Testis (tissue), 3 donors: ENCODE data around the gene KCNH4. TPM values are rescaled to one million over a fixed set of nuclear protein-coding genes. Genes with fewer than 3 reads are reported as not detected.

Experiments used
- DNase-seq: peaks from one replicate; pipeline ENCODE4 v3.0.0-alpha.2; 2019
- H3K27ac ChIP-seq, 2 donors: fragments of 200-600 bp; sonication (generic); one replicate each; pipeline ENCODE4 v1.5.1; 2019
- H3K27me3 ChIP-seq: fragments of 200-600 bp; sonication (generic); one replicate; pipeline ENCODE4 v1.5.1; 2019
- H3K36me3 ChIP-seq: fragments of 200-600 bp; sonication (generic); one replicate; pipeline ENCODE4 v1.5.1; 2017; ENCODE audit warnings: low read depth; ENCODE audit errors: missing control alignments
- H3K4me1 ChIP-seq: fragments of 200-600 bp; sonication (generic); one replicate; pipeline ENCODE4 v1.5.1; 2019
- H3K4me3 ChIP-seq, 2 donors: fragments of 200-600 bp; sonication (generic); one replicate each; pipeline ENCODE4 v1.5.1; 2017 to 2019
- H3K9me3 ChIP-seq: fragments of 200-600 bp; sonication (generic); one replicate; pipeline ENCODE4 v1.5.1; 2017
- POLR2A ChIP-seq: fragments of 450-650 bp; IDR thresholded peaks from one replicate; pipeline ENCODE4 v1.6.1; 2017; ENCODE audit warnings: antibody characterized with exemption, mild to moderate bottlenecking, moderate library complexity
- WGBS, 2 donors: methylation state at CpG; one replicate each; pipeline ENCODE4 v1.1.5; 2018; 5-methylcytosine and 5-hydroxymethylcytosine counted together
- intact Hi-C: fragments of 100-400 bp; cut with DNase I; formaldehyde crosslinking; loops from one replicate; pipeline ENCODE4 v1.15.1; 2023; ENCODE audit warnings: low total_unique reads
- polyA plus RNA-seq: library from polyadenylated mRNA; stranded (reverse); fragments of 350-450 nt; fragmentation: Illumina TruSeq; extraction: RNeasy Lipid Tissue Mini Kit (QIAGEN cat#74804); gene quantifications from one replicate; pipeline ENCODE4 v1.2.3, GENCODE V29; 2014; ENCODE audit warnings: low read depth, low replicate concordance; ENCODE audit not compliant: insufficient read depth
- total RNA-seq, 2 donors: library from RNA; depleted of rRNA; stranded (reverse); fragments of >200 nt; gene quantifications; one replicate each; pipeline ENCODE4 v1.2.3, GENCODE V29; 2016
- TF ChIP-seq, protein P1 (sequence below), 3 experiments: fragments of 450-650 bp in 2 of 3; fragments of 200-600 bp in 1 of 3; sonication (generic) in 1 of 3; IDR thresholded peaks; one replicate each; pipeline ENCODE4 v1.5.1; 2016 to 2019; ENCODE audit warnings: antibody characterized with exemption in 3 of 3, mild to moderate bottlenecking in 2 of 3, moderate library complexity in 1 of 3

The KCNH4 gene
- total and polyA plus RNA-seq, 3 donors from 2014 or later, result 0.24 to 0.56 (median 0.42) TPM

DNA sequence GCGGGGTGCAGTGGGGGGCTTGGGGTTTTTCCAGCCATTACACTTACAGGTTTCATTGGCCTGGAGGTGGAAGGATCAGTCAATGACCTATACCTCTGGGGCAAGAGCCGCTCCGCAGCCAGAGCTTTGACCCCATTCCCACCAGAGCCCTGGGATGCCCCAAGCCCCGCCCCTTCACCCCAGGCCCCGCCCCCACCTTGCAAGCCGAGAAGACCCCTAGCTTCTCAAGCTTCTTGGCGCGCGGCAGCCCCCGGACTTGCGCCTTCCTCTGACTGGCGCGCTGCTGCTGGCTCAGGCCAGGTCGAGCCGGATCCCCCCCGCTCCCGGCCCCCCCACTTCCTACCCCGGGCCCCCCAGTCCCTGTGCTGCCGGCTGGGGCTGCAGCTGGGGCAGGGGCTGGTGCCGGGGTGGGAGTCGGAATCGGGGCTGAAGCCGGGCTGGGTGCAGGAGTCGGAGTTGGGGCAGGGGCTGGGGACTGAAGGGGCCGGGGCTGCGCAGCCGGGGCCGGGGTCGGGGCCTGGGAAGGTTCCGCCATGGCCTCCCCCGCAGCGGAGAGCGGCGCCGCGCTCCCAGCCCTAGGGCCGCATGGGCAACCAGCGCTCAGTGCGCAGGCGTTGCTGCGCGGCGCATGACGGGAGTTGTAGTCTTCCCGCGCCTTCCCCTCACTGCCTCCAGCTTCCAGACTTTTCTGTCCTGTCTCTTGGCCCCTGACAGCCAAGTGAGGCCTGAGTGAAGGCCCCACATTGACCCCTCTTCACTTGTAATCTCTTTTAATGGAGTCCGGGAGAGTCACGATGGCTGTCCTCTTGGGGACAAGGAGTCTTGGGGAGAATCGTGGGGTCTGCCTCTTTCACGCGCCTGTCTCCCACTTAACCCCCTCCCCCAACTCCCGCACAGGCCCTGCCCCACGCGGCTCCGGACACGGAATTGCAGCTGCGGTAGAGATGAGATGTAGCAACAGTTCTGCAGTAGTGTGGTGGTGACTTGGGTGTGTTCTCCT, 59.9 kb downstream of the KCNH4 start, which contains the start of gene KAT2A:
TSS of gene KAT2A (minus strand) at position 598 of the 1,000 bp plus-strand sequence. CDS start at position 535, 63 bp downstream.
- no peaks in the 10 kb centered on the region for H3K9me3 ChIP-seq
- no peaks in the 10 kb centered on the region for H3K36me3 ChIP-seq
- peak within 1 kb of the TSS; percentile 43 to 66 for H3K27ac ChIP-seq
- H3K4me1 ChIP-seq, result peaks cover 13% of the 10 kb centered on the region
- peak; percentile 91 for DNase-seq
- peak within 1 kb of the TSS; percentile 73 to 79 for H3K4me3 ChIP-seq
- WGBS, 2 donors, result 5 to 8% methylated on average over 33 to 51 of the region's 57 CpGs
- TF ChIP-seq, protein P1, sequence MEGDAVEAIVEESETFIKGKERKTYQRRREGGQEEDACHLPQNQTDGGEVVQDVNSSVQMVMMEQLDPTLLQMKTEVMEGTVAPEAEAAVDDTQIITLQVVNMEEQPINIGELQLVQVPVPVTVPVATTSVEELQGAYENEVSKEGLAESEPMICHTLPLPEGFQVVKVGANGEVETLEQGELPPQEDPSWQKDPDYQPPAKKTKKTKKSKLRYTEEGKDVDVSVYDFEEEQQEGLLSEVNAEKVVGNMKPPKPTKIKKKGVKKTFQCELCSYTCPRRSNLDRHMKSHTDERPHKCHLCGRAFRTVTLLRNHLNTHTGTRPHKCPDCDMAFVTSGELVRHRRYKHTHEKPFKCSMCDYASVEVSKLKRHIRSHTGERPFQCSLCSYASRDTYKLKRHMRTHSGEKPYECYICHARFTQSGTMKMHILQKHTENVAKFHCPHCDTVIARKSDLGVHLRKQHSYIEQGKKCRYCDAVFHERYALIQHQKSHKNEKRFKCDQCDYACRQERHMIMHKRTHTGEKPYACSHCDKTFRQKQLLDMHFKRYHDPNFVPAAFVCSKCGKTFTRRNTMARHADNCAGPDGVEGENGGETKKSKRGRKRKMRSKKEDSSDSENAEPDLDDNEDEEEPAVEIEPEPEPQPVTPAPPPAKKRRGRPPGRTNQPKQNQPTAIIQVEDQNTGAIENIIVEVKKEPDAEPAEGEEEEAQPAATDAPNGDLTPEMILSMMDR (IDR thresholded peaks at IDR 0.05), result no peak
- TF ChIP-seq POLR2A, result no peak
- no peaks in the 10 kb centered on the region for H3K27me3 ChIP-seq
- intact Hi-C loops, result no loop called here

DNA sequence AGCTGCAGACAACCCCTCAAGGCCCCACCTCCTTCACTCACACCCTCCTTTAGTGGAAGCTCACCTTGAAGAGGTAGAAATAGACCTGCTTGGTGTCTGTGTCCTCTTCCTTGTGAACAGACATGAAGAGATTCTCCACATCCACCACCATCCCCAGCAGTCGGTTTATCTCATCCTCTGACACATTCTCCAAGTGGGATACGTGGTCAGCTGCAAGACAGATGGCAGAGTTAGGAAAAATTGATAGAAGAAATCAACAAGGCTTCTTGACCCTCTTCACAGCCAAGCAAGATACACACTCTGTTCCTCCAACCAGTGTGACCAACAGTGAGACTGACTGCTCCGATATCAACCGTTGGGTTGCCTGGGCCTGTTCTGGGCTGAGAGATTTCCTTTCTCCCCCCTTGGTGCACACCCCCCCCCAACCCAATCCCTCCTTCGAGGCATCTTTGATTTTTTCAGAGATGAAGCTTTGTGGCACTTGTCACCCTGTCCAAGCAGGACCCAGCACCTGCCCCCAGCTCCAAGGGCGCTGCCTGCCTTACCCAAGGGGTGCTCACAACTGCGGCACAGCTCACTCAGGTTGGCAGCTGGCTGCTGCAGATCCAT, 60.7 kb downstream of the KCNH4 start:
- H3K9me3 ChIP-seq, result no peaks in the 10 kb centered on the region
- H3K4me3 ChIP-seq, result peak overlapping the region in 1 of 2 donors; percentile 73
- intact Hi-C loops, result no loop called here
- DNase-seq, result no peak
- TF ChIP-seq, protein P1 (IDR thresholded peaks at IDR 0.05), result no peak
- TF ChIP-seq POLR2A, result no peak
- no peaks in the 10 kb centered on the region for H3K27me3 ChIP-seq
- no peak overlapping the region for H3K27ac ChIP-seq
- 27 to 29% methylated on average over 7 of the region's 7 CpGs for WGBS, 2 donors
- H3K4me1 ChIP-seq, result peaks cover 13% of the 10 kb centered on the region
- H3K36me3 ChIP-seq, result no peaks in the 10 kb centered on the region

DNA sequence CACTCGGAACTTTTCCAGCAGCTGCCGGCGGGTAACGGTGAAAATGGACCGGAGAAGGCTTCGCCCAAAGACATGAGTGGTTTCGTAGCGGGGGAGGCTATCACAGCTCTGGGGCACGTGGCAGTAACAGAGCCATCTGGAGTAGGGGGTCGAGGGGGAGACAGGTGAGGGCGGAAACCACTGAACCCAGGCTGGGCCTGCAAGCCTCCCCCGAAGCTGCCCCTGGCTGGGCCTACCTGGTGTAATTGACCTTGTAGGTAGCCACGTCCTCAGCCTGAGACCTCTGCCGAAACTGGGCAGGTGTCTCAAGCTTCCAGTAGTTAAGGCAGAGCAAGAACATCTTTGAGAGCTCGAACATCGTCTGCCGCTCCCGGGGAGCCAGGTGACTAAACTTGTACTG, 61.6 kb downstream of the KCNH4 start:
- TF ChIP-seq POLR2A, result no peak
- TF ChIP-seq, protein P1 (IDR thresholded peaks at IDR 0.05), result no peak
- no peaks in the 10 kb centered on the region for H3K36me3 ChIP-seq
- intact Hi-C loops, result no loop called here
- DNase-seq, result no peak
- 87 to 88% methylated on average over 17 to 18 of the region's 18 CpGs for WGBS, 2 donors
- no peak overlapping the region for H3K27ac ChIP-seq
- peaks cover 13% of the 10 kb centered on the region for H3K4me1 ChIP-seq
- H3K27me3 ChIP-seq, result no peaks in the 10 kb centered on the region
- no peak overlapping the region for H3K4me3 ChIP-seq
- H3K9me3 ChIP-seq, result no peaks in the 10 kb centered on the region

DNA sequence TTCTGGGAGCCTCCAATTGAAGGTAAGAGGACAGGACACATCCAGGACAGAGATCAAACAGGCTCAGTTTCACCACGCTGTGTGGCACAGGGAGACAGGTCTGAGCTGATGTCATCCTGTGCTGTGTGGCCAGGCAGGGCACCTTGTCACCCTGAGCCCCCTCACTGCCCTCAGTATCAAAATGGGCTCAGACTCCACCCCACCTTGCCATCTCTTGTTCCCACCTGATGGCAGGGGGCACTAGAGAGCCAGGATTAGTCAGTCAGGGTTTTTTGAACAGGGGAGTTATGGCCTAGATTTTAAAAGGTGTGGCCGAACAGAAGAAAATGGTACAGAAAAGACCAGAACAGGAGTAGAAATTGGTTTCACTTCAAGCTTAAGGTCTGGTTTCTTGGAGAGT, 62.4 kb downstream of the KCNH4 start:
- H3K27me3 ChIP-seq, result no peaks in the 10 kb centered on the region
- H3K36me3 ChIP-seq, result no peaks in the 10 kb centered on the region
- WGBS, 2 donors, result 67 to 81% methylated on average over 1 to 2 of the region's 2 CpGs
- no peak for DNase-seq
- H3K4me1 ChIP-seq, result peaks cover 13% of the 10 kb centered on the region
- intact Hi-C loops, result no loop called here
- TF ChIP-seq, protein P1 (IDR thresholded peaks at IDR 0.05), result peak in 2 of 3 experiments; percentile 35 to 55
- TF ChIP-seq POLR2A, result no peak
- no peak overlapping the region for H3K4me3 ChIP-seq
- no peak overlapping the region for H3K27ac ChIP-seq
- no peaks in the 10 kb centered on the region for H3K9me3 ChIP-seq
